Ishikawa (cell line): ENCODE measurements around the gene GSN.

Experiments
- CEBPB ChIP-seq: IDR thresholded peaks from 2 replicates; pipeline ENCODE4 v1.6.1; 2012
- CREB1 ChIP-seq: IDR thresholded peaks from 2 replicates; pipeline ENCODE4 v1.6.1; 2012; ENCODE audit warnings: low read depth
- EP300 ChIP-seq: IDR thresholded peaks from 2 replicates; pipeline ENCODE4 v1.6.1; 2012; ENCODE audit warnings: borderline replicate concordance
- FOXM1 ChIP-seq: IDR thresholded peaks from 2 replicates; pipeline ENCODE4 v1.6.1; 2012; ENCODE audit warnings: low read depth, borderline replicate concordance
- NFIC ChIP-seq: IDR thresholded peaks from 2 replicates; pipeline ENCODE4 v1.6.1; 2012
- RAD21 ChIP-seq: IDR thresholded peaks from 2 replicates; pipeline ENCODE4 v1.6.1; 2012; ENCODE audit warnings: low read depth
- TAF1 ChIP-seq: IDR thresholded peaks from 2 replicates; pipeline ENCODE4 v1.6.1; 2012; ENCODE audit warnings: low read depth, mild to moderate bottlenecking
- TCF12 ChIP-seq: IDR thresholded peaks from 2 replicates; pipeline ENCODE4 v1.6.1; 2012; ENCODE audit warnings: low read depth
- TEAD4 ChIP-seq: IDR thresholded peaks from 2 replicates; pipeline ENCODE4 v1.6.1; 2012
- YY1 ChIP-seq: IDR thresholded peaks from 2 replicates; pipeline ENCODE4 v1.6.1; 2012; ENCODE audit warnings: low read depth
- ZBTB7A ChIP-seq: IDR thresholded peaks from 2 replicates; pipeline ENCODE4 v1.6.1; 2012; ENCODE audit warnings: low read depth
- TF ChIP-seq, protein P1 (sequence below): IDR thresholded peaks from 2 replicates; pipeline ENCODE4 v1.6.1; 2012; ENCODE audit warnings: low read depth, mild to moderate bottlenecking
- TF ChIP-seq, protein P2 (sequence below): IDR thresholded peaks from 2 replicates; pipeline ENCODE4 v1.6.1; 2012
- TF ChIP-seq, protein P3 (sequence below): IDR thresholded peaks from 2 replicates; pipeline ENCODE4 v1.6.1; 2012

DNA sequence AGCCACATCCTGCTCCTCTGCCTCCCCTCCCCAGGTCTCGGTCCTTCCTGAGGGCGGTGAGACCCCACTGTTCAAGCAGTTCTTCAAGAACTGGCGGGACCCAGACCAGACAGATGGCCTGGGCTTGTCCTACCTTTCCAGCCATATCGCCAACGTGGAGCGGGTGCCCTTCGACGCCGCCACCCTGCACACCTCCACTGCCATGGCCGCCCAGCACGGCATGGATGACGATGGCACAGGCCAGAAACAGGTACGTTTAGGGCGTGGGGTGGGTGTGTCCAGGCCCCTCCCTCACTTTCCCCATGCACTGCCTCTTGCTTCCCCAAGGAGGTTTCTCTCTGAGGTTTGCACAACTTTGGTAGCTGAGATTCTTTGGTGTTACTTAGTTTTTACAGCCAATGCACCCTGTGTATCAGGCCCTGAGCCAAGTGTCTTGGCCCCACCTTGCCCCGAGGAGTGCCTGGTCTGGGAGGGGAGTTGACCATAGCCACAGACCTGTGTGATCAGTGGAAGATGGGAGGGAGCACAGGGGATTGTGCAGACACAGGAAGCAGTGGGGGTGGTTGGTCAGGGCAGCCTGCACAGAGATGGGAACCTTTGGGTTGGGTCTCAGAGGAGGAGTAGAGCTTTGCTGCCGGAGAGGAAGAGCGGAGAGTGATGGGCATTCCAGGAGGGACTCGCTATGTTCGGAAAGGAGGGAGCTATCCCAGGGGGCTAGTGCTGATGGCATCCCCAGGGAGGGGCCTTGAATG lies 50.8 kb downstream of the GSN start:
- no peak for TF ChIP-seq RAD21
- TF ChIP-seq TAF1, result no peak
- TF ChIP-seq, protein P1, sequence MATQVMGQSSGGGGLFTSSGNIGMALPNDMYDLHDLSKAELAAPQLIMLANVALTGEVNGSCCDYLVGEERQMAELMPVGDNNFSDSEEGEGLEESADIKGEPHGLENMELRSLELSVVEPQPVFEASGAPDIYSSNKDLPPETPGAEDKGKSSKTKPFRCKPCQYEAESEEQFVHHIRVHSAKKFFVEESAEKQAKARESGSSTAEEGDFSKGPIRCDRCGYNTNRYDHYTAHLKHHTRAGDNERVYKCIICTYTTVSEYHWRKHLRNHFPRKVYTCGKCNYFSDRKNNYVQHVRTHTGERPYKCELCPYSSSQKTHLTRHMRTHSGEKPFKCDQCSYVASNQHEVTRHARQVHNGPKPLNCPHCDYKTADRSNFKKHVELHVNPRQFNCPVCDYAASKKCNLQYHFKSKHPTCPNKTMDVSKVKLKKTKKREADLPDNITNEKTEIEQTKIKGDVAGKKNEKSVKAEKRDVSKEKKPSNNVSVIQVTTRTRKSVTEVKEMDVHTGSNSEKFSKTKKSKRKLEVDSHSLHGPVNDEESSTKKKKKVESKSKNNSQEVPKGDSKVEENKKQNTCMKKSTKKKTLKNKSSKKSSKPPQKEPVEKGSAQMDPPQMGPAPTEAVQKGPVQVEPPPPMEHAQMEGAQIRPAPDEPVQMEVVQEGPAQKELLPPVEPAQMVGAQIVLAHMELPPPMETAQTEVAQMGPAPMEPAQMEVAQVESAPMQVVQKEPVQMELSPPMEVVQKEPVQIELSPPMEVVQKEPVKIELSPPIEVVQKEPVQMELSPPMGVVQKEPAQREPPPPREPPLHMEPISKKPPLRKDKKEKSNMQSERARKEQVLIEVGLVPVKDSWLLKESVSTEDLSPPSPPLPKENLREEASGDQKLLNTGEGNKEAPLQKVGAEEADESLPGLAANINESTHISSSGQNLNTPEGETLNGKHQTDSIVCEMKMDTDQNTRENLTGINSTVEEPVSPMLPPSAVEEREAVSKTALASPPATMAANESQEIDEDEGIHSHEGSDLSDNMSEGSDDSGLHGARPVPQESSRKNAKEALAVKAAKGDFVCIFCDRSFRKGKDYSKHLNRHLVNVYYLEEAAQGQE, result peak; percentile 18; the same call in 1 of the 2 replicates
- TF ChIP-seq ZBTB7A, result no peak
- TF ChIP-seq YY1, result no peak
- no peak for TF ChIP-seq CREB1
- TF ChIP-seq EP300, result no peak
- TF ChIP-seq, protein P2, sequence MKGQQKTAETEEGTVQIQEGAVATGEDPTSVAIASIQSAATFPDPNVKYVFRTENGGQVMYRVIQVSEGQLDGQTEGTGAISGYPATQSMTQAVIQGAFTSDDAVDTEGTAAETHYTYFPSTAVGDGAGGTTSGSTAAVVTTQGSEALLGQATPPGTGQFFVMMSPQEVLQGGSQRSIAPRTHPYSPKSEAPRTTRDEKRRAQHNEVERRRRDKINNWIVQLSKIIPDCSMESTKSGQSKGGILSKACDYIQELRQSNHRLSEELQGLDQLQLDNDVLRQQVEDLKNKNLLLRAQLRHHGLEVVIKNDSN, result no peak
- no peak for TF ChIP-seq FOXM1
- TF ChIP-seq, protein P3, sequence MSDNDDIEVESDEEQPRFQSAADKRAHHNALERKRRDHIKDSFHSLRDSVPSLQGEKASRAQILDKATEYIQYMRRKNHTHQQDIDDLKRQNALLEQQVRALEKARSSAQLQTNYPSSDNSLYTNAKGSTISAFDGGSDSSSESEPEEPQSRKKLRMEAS, result no peak
- TF ChIP-seq TEAD4, result no peak
- no peak for TF ChIP-seq NFIC
- no peak for TF ChIP-seq CEBPB
- TF ChIP-seq TCF12, result no peak
